A549 (cell line): ENCODE data around the gene CIB4. TPM values are rescaled to one million over a fixed set of nuclear protein-coding genes. Genes with fewer than 3 reads are reported as not detected.

Experiments used
- ATAC-seq, 2 experiments: fragments of 200-7000 bp in 1 of 2; fragments of >200 bp in 1 of 2; cut with Nextera tagmentation in 1 of 2; cut with Tn5 transposase in 1 of 2; 3 replicates each; pipeline versions ENCODE4 v1.8.0 to v1.9.1; 2018 to 2020; ENCODE audit warnings: mild to moderate bottlenecking in 1 of 2, moderate library complexity in 1 of 2
- CTCF ChIA-PET: fragments of 300-600 bp; sonication (Branson Sonifier 250); formaldehyde crosslinking; extraction: SDS; loops from one replicate; lab custom pipeline; 2021; ENCODE audit warnings: antibody characterized with exemption, inconsistent platforms; lab: Yijun Ruan, JAX
- POLR2A ChIA-PET: fragments of 350-600 bp; formaldehyde crosslinking; extraction: SDS; loops from one replicate; lab custom pipeline; 2021; ENCODE audit warnings: antibody characterized with exemption, inconsistent platforms; lab: Yijun Ruan, JAX
- DNase-seq, 2 experiments: peaks; one replicate each; pipeline versions ENCODE4 v3.0.0 to v3.0.0-alpha.2; 2011 to 2016; ENCODE audit warnings: low read depth in 1 of 2, low spot score in 1 of 2
- FAIRE-seq: peaks from 2 replicates; lab custom pipeline; 2011; peaks lifted over from hg19 to GRCh38; lab: Jason Lieb, UNC
- H3K27ac ChIP-seq, 2 experiments: fragments of >200 bp; sonication (Bioruptor Twin); formaldehyde crosslinking; 3 replicates each; pipeline ENCODE4 v1.5.1; 2016 to 2017
- H3K4me1 ChIP-seq: fragments of >200 bp; sonication (Bioruptor Twin); formaldehyde crosslinking; 3 replicates; pipeline ENCODE4 v1.6.1; 2016
- H3K4me2 ChIP-seq: fragments of >200 bp; sonication (Bioruptor Twin); formaldehyde crosslinking; 3 replicates; pipeline ENCODE4 v1.6.1; 2016
- H3K4me3 ChIP-seq: fragments of >200 bp; sonication (Bioruptor Twin); formaldehyde crosslinking; 3 replicates; pipeline ENCODE4 v1.5.1; 2016
- H3K9me3 ChIP-seq: fragments of >200 bp; sonication (Bioruptor Twin); formaldehyde crosslinking; 3 replicates; pipeline ENCODE4 v1.6.1; 2016
- BHLHE40 ChIP-seq: IDR thresholded peaks from 2 replicates; pipeline ENCODE4 v1.6.1; 2012; ENCODE audit warnings: low read depth, low read length, inconsistent platforms
- CHD2 ChIP-seq: fragments of 150-350 bp; IDR thresholded peaks from 2 replicates; pipeline ENCODE4 v1.6.1; 2014; ENCODE audit warnings: low read length; ENCODE audit not compliant: partially characterized antibody
- EHF ChIP-seq: fragments of 250-450 bp; sonication (Bioruptor Pico); IDR thresholded peaks from 2 replicates; pipeline ENCODE4 v1.5.0; 2020; ENCODE audit warnings: mild to moderate bottlenecking
- EHMT2 ChIP-seq: fragments of 200-600 bp; sonication (generic); IDR thresholded peaks from 2 replicates; pipeline ENCODE4 v1.6.1; 2016; ENCODE audit warnings: antibody characterized with exemption, low read depth, mild to moderate bottlenecking, moderate library complexity
- EP300 ChIP-seq, 2 experiments: fragments of >200 bp; sonication (Bioruptor Twin); formaldehyde crosslinking; IDR thresholded peaks; 2 replicates in 1 of 2; 3 replicates in 1 of 2; pipeline ENCODE4 v1.6.1; 2016 to 2017
- FOSL2 ChIP-seq, 2 experiments: fragments of 450-650 bp in 1 of 2; fragments of >200 bp in 1 of 2; sonication (Bioruptor Twin) in 1 of 2; formaldehyde crosslinking; IDR thresholded peaks; 2 replicates each; pipeline versions ENCODE4 v1.5.0 to v1.6.1; 2016 to 2020; ENCODE audit warnings: mild to moderate bottlenecking in 1 of 2, moderate library complexity in 1 of 2
- GATA3 ChIP-seq: IDR thresholded peaks from 2 replicates; pipeline ENCODE4 v1.6.1; 2012; ENCODE audit warnings: borderline replicate concordance
- HDAC2 ChIP-seq: fragments of 200-600 bp; sonication (generic); IDR thresholded peaks from 2 replicates; pipeline ENCODE4 v1.6.1; 2016
- HOXA7 ChIP-seq: fragments of 250-450 bp; sonication (Bioruptor Pico); IDR thresholded peaks from 2 replicates; pipeline ENCODE4 v1.5.0; 2020; ENCODE audit warnings: mild to moderate bottlenecking, moderate library complexity
- HOXB13 ChIP-seq: fragments of 250-450 bp; sonication (Bioruptor Pico); IDR thresholded peaks from 2 replicates; pipeline ENCODE4 v1.5.0; 2020; ENCODE audit warnings: low read depth, mild to moderate bottlenecking, moderate library complexity
- JUN ChIP-seq, 2 experiments: fragments of >200 bp; sonication (Bioruptor Twin); formaldehyde crosslinking; IDR thresholded peaks; 2 replicates in 1 of 2; 3 replicates in 1 of 2; pipeline ENCODE4 v1.6.1; 2016 to 2017
- JUNB ChIP-seq: fragments of >200 bp; sonication (Bioruptor Twin); formaldehyde crosslinking; IDR thresholded peaks from 2 replicates; pipeline ENCODE4 v1.6.1; 2016
- KDM1A ChIP-seq: fragments of 200-600 bp; sonication (generic); IDR thresholded peaks from 2 replicates; pipeline ENCODE4 v1.6.1; 2016; ENCODE audit warnings: low read depth, mild to moderate bottlenecking
- NR3C1 ChIP-seq: fragments of >200 bp; sonication (Bioruptor Twin); formaldehyde crosslinking; IDR thresholded peaks from 3 replicates; pipeline ENCODE4 v1.6.1; 2017
- PHF8 ChIP-seq: fragments of 200-600 bp; sonication (generic); IDR thresholded peaks from 2 replicates; pipeline ENCODE4 v1.6.1; 2016; ENCODE audit warnings: low read depth, mild to moderate bottlenecking, antibody characterized with exemption, moderate library complexity, borderline replicate concordance
- RCOR1 ChIP-seq: fragments of 150-350 bp; IDR thresholded peaks from 2 replicates; pipeline ENCODE4 v1.6.1; 2014; ENCODE audit warnings: antibody characterized with exemption, low read length, low read depth
- RFX5 ChIP-seq: fragments of 450-650 bp; IDR thresholded peaks from 2 replicates; pipeline ENCODE4 v1.7.1; 2014; ENCODE audit warnings: antibody characterized with exemption, mild to moderate bottlenecking, moderate library complexity
- RNF2 ChIP-seq: fragments of 200-600 bp; sonication (generic); IDR thresholded peaks from 2 replicates; pipeline ENCODE4 v1.6.1; 2016; ENCODE audit warnings: low read depth, mild to moderate bottlenecking, antibody characterized with exemption, moderate library complexity, borderline replicate concordance
- SREBF2 ChIP-seq: fragments of 450-650 bp; IDR thresholded peaks from 2 replicates; pipeline ENCODE4 v1.6.1; 2014; ENCODE audit warnings: mild to moderate bottlenecking, moderate library complexity
- TFCP2L1 ChIP-seq: fragments of 250-450 bp; sonication (Bioruptor Pico); IDR thresholded peaks from 2 replicates; pipeline ENCODE4 v1.5.0; 2021; ENCODE audit warnings: mild to moderate bottlenecking
- ZC3H11A ChIP-seq: fragments of 450-650 bp; IDR thresholded peaks from 2 replicates; pipeline ENCODE4 v1.6.1; 2014; ENCODE audit warnings: antibody characterized with exemption, mild to moderate bottlenecking
- ZFP36 ChIP-seq: fragments of 450-650 bp; IDR thresholded peaks from 2 replicates; pipeline ENCODE4 v1.6.1; 2014; ENCODE audit warnings: borderline replicate concordance; ENCODE audit not compliant: partially characterized antibody
- ZSCAN20 ChIP-seq: fragments of 250-450 bp; sonication (Bioruptor Pico); IDR thresholded peaks from 2 replicates; pipeline ENCODE4 v1.8.0; 2022; ENCODE audit warnings: mild to moderate bottlenecking, moderate library complexity
- WGBS: methylation state at CpG from one replicate; pipeline ENCODE4 v1.1.6; 2017; ENCODE audit errors: missing lambda C conversion rate; 5-methylcytosine and 5-hydroxymethylcytosine counted together
- polyA plus RNA-seq, 4 experiments: library from polyadenylated mRNA; depleted of rRNA in 3 of 4; stranded (reverse); fragments of >200 nt; fragmentation: RNase III in 1 of 4; extraction: RNeasy Plus Mini Kit Qiagen cat#74134 plus additional on column Dnase treatment in 1 of 4; gene quantifications; 2 replicates in 3 of 4; 3 replicates in 1 of 4; pipeline ENCODE4 v1.2.3, GENCODE V29; 2011 to 2017
- TF ChIP-seq, protein P1 (sequence below): fragments of >200 bp; sonication (Bioruptor Twin); formaldehyde crosslinking; IDR thresholded peaks from 3 replicates; pipeline ENCODE4 v1.6.1; 2016
- TF ChIP-seq, protein P2 (sequence below): fragments of 250-450 bp; sonication (Bioruptor Pico); IDR thresholded peaks from 2 replicates; pipeline ENCODE4 v1.5.0; 2020; ENCODE audit warnings: low read depth, mild to moderate bottlenecking, moderate library complexity
- TF ChIP-seq, protein P3 (sequence below): IDR thresholded peaks from 2 replicates; pipeline ENCODE4 v1.6.1; 2012; ENCODE audit warnings: low read depth, borderline replicate concordance
- TF ChIP-seq, protein P4 (sequence below): IDR thresholded peaks from 2 replicates; pipeline ENCODE4 v1.6.1; 2012
- TF ChIP-seq, protein P5 (sequence below): fragments of 250-450 bp; sonication (Bioruptor Pico); IDR thresholded peaks from 2 replicates; pipeline ENCODE4 v1.5.0; 2021; ENCODE audit warnings: mild to moderate bottlenecking, moderate library complexity, borderline replicate concordance

The CIB4 gene
- polyA plus RNA-seq, 2 of the 4 experiments (the other 2 are of a cell fraction), result 0.30 to 1.0 TPM

DNA sequence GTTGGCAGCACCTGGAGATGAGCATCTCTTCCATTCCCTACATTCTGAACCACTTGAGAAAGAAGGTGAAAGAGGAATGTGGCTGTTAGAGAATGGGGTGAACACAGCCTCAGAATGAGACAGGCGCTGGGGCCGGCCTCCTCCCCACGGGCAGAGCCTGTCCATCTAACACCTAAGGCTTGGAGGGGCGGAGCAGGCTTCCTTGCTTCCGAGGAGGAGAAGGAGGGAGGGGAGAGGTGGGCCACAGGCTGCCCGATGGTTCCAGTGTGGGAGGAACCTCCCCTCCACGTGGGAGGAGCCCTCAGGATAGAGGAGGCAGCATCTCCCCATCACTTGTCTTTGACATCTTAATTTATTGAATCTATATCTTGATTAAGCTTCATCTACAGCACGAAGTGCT, 68.6 kb downstream of the CIB4 start:
- no peaks in the 10 kb centered on the region for H3K9me3 ChIP-seq
- CTCF ChIA-PET, result interaction anchor here (1.6 to 11.0 kb wide), 4 partner anchors 11 to 67 kb away, joined by 3 to 237 read pairs (median 70); a partner anchor contains a TSS
- no peak overlapping the region for H3K27ac ChIP-seq
- no peak for DNase-seq
- H3K4me3 ChIP-seq, result no peak overlapping the region
- H3K4me2 ChIP-seq, result no peak overlapping the region
- ATAC-seq, result no peak
- 43% methylated on average over 8 of the region's 8 CpGs for WGBS
- H3K4me1 ChIP-seq, result no peaks in the 10 kb centered on the region; the same call in 1 of the 3 replicates
- POLR2A ChIA-PET, result no interaction called here
- TF ChIP-seq JUNB (no peak), NR3C1 (no peak), RFX5 (no peak), FOSL2 (IDR thresholded peaks at IDR 0.05) (no peak), FOSL2 (CRISPR knock-in tag; IDR thresholded peaks at IDR 0.05) (no peak), GATA3 (no peak), CHD2 (no peak), EHF (no peak), ZC3H11A (no peak), EP300 (IDR thresholded peaks at IDR 0.05) (no peak), BHLHE40 (no peak), JUN (IDR thresholded peaks at IDR 0.05) (no peak), SREBF2 (no peak)
- TF ChIP-seq, protein P1, sequence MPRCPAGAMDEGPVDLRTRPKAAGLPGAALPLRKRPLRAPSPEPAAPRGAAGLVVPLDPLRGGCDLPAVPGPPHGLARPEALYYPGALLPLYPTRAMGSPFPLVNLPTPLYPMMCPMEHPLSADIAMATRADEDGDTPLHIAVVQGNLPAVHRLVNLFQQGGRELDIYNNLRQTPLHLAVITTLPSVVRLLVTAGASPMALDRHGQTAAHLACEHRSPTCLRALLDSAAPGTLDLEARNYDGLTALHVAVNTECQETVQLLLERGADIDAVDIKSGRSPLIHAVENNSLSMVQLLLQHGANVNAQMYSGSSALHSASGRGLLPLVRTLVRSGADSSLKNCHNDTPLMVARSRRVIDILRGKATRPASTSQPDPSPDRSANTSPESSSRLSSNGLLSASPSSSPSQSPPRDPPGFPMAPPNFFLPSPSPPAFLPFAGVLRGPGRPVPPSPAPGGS, result no peak
- TF ChIP-seq, all 56 proteins: peak for 0
- FAIRE-seq, result no peak

DNA sequence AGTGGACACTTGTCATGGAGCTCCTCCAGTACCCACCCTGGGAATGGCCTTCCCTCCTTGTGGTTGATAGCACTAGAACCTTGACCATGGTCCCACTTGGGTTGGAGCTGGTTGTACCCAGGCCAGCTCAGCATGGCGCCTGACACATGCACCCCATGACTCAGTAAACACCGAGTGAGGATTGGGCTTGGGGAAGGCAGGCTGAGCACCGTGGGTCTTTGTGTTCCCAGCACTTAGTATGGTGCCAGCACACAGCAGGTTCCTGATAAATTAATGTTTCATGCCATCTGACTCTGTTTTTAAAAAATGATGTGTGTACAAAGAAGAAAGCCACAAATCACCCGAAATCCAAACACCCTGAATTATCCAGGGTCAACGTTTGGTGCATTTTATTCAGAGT, 69.8 kb downstream of the CIB4 start:
- H3K9me3 ChIP-seq, result no peaks in the 10 kb centered on the region
- TF ChIP-seq, protein P2, sequence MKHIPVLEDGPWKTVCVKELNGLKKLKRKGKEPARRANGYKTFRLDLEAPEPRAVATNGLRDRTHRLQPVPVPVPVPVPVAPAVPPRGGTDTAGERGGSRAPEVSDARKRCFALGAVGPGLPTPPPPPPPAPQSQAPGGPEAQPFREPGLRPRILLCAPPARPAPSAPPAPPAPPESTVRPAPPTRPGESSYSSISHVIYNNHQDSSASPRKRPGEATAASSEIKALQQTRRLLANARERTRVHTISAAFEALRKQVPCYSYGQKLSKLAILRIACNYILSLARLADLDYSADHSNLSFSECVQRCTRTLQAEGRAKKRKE, result no peak
- TF ChIP-seq, protein P1, result no peak
- TF ChIP-seq EHMT2 (no peak), FOSL2 (IDR thresholded peaks at IDR 0.05) (no peak), FOSL2 (CRISPR knock-in tag; IDR thresholded peaks at IDR 0.05) (no peak)
- TF ChIP-seq, all 56 proteins: peak for 0
- CTCF ChIA-PET, result no interaction called here
- ATAC-seq (no peak), FAIRE-seq (no peak), DNase-seq (no peak)
- no peak overlapping the region for H3K4me3 ChIP-seq
- no peak overlapping the region for H3K27ac ChIP-seq
- H3K4me1 ChIP-seq, result no peaks in the 10 kb centered on the region
- POLR2A ChIA-PET, result no interaction called here
- WGBS, result 31% methylated on average over 5 of the region's 5 CpGs
- no peak overlapping the region for H3K4me2 ChIP-seq

DNA sequence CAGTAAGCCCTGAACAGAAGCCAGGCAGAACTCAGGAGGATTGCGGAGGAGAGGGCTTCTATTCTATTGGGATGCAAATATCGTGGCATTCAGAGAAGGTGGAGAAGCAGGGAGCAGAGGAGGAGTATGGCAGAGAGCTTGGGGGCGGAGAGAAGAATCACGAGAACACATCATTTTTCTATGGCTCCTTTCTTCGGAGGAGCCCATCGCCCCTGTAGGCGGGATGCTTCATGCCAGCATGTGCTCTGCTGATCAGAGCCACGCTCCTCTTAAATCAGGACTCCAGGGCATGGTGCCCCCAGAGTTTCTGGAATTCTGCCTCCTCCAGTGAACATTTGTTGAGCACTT, 71.1 kb downstream of the CIB4 start:
- POLR2A ChIA-PET, result no interaction called here
- no peaks in the 10 kb centered on the region for H3K4me1 ChIP-seq
- H3K27ac ChIP-seq, result no peak overlapping the region
- no peak for ATAC-seq
- WGBS, result 60% methylated on average over 8 of the region's 8 CpGs
- CTCF ChIA-PET, result interaction anchor here (18.2 kb wide), 1 partner anchor 7 kb away, joined by 237 read pairs; no protein-coding TSS in a partner anchor
- H3K4me2 ChIP-seq, result no peak overlapping the region
- no peak for FAIRE-seq
- H3K4me3 ChIP-seq, result no peak overlapping the region
- TF ChIP-seq KDM1A (no peak), RNF2 (no peak), HDAC2 (no peak), RCOR1 (no peak), RFX5 (no peak), HOXA7 (CRISPR knock-in tag) (no peak), TFCP2L1 (CRISPR knock-in tag) (no peak), ZSCAN20 (CRISPR knock-in tag) (no peak), GATA3 (no peak), PHF8 (no peak), HOXB13 (CRISPR knock-in tag) (no peak), ZFP36 (no peak), JUN (IDR thresholded peaks at IDR 0.05) (no peak), BHLHE40 (no peak)
- TF ChIP-seq, protein P3, sequence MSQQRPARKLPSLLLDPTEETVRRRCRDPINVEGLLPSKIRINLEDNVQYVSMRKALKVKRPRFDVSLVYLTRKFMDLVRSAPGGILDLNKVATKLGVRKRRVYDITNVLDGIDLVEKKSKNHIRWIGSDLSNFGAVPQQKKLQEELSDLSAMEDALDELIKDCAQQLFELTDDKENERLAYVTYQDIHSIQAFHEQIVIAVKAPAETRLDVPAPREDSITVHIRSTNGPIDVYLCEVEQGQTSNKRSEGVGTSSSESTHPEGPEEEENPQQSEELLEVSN, result no peak
- TF ChIP-seq, protein P4, sequence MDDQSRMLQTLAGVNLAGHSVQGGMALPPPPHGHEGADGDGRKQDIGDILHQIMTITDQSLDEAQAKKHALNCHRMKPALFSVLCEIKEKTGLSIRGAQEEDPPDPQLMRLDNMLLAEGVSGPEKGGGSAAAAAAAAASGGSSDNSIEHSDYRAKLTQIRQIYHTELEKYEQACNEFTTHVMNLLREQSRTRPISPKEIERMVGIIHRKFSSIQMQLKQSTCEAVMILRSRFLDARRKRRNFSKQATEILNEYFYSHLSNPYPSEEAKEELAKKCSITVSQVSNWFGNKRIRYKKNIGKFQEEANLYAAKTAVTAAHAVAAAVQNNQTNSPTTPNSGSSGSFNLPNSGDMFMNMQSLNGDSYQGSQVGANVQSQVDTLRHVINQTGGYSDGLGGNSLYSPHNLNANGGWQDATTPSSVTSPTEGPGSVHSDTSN, result no peak
- TF ChIP-seq, protein P5, sequence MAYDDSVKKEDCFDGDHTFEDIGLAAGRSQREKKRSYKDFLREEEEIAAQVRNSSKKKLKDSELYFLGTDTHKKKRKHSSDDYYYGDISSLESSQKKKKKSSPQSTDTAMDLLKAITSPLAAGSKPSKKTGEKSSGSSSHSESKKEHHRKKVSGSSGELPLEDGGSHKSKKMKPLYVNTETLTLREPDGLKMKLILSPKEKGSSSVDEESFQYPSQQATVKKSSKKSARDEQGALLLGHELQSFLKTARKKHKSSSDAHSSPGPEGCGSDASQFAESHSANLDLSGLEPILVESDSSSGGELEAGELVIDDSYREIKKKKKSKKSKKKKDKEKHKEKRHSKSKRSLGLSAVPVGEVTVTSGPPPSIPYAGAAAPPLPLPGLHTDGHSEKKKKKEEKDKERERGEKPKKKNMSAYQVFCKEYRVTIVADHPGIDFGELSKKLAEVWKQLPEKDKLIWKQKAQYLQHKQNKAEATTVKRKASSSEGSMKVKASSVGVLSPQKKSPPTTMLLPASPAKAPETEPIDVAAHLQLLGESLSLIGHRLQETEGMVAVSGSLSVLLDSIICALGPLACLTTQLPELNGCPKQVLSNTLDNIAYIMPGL, result no peak
- no peak for DNase-seq
- no peaks in the 10 kb centered on the region for H3K9me3 ChIP-seq
